ENCODE measurements around the gene NFXL1.

DNA sequence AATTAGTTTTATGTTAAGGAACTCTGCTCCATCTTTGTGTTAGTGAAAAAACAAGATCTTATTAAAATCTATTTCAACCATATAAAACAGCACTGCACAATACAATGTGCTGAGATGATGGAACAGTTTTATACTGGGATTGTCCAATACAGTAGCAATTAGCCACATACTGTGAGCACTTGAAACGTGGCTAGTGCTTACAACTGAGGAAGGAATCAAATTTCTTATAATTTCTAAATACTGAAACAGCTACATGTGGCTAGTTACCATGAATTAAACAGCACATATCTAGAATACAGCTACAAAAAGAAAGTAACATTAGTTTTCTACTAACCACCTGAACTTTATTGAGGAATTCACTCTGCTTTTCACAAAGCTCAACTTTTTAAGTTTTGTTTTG lies 14.7 kb downstream of the NFXL1 start:
- TF ChIP-seq, protein P1, sequence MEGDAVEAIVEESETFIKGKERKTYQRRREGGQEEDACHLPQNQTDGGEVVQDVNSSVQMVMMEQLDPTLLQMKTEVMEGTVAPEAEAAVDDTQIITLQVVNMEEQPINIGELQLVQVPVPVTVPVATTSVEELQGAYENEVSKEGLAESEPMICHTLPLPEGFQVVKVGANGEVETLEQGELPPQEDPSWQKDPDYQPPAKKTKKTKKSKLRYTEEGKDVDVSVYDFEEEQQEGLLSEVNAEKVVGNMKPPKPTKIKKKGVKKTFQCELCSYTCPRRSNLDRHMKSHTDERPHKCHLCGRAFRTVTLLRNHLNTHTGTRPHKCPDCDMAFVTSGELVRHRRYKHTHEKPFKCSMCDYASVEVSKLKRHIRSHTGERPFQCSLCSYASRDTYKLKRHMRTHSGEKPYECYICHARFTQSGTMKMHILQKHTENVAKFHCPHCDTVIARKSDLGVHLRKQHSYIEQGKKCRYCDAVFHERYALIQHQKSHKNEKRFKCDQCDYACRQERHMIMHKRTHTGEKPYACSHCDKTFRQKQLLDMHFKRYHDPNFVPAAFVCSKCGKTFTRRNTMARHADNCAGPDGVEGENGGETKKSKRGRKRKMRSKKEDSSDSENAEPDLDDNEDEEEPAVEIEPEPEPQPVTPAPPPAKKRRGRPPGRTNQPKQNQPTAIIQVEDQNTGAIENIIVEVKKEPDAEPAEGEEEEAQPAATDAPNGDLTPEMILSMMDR (IDR thresholded peaks at IDR 0.05): no peak
- TF ChIP-seq SIN3A (IDR thresholded peaks at IDR 0.05; ENCODE audit: borderline replicate concordance, insufficient read depth, low read depth, low read length): no peak
- TF ChIP-seq, protein P2, sequence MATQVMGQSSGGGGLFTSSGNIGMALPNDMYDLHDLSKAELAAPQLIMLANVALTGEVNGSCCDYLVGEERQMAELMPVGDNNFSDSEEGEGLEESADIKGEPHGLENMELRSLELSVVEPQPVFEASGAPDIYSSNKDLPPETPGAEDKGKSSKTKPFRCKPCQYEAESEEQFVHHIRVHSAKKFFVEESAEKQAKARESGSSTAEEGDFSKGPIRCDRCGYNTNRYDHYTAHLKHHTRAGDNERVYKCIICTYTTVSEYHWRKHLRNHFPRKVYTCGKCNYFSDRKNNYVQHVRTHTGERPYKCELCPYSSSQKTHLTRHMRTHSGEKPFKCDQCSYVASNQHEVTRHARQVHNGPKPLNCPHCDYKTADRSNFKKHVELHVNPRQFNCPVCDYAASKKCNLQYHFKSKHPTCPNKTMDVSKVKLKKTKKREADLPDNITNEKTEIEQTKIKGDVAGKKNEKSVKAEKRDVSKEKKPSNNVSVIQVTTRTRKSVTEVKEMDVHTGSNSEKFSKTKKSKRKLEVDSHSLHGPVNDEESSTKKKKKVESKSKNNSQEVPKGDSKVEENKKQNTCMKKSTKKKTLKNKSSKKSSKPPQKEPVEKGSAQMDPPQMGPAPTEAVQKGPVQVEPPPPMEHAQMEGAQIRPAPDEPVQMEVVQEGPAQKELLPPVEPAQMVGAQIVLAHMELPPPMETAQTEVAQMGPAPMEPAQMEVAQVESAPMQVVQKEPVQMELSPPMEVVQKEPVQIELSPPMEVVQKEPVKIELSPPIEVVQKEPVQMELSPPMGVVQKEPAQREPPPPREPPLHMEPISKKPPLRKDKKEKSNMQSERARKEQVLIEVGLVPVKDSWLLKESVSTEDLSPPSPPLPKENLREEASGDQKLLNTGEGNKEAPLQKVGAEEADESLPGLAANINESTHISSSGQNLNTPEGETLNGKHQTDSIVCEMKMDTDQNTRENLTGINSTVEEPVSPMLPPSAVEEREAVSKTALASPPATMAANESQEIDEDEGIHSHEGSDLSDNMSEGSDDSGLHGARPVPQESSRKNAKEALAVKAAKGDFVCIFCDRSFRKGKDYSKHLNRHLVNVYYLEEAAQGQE (IDR thresholded peaks at IDR 0.05; ENCODE audit: insufficient read depth in 1 of 2, low read depth in 2 of 2, low read length in 1 of 2): no peak
